ENCODE measurements around the gene BHLHE40. TPM values are rescaled to one million over a fixed set of nuclear protein-coding genes. Genes with fewer than 3 reads are reported as not detected.

Gene BHLHE40
- total RNA-seq, 2 donors from 2014 or later, result 25.2 to 66.0 TPM

GRCh38 chr3:4985330-4986174 is 6.3 kb downstream of the BHLHE40 start:
- H3K36me3 ChIP-seq, result no peaks in the 10 kb centered on the region
- intact Hi-C loops (cut with DNase I), result no loop called here

DNA sequence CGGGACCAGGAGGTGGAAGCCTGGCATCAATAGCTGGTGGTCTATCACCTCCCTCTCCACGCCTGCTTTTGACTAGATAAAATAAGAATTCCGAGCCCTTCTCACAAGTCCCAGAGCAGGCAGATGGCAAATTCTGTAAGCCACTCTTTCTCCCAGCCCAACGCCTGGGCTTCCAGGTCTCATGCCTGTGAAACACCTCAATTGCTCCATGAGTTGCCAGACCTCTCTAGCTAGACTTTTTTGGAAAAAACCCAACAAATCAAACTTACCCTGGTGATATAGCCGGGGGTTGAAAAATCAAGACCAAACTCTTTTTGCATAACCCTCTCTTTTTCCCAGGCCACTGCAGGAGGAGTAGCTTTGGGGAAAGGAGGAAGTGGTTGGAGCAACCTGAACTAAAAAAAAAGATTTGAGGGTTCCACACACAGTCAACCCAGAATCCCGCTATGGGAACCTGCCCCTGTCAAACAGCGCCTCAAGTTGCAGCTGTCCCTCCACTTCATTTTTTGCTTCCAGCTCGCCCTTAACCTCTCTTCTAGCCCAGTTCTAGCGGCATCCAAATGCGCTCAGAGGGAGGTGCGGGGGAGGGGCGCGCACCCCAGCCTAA is 7.0 kb downstream of the BHLHE40 start:
- peak overlapping the region; percentile 95 for H3K27ac ChIP-seq
- TF ChIP-seq, protein P1, sequence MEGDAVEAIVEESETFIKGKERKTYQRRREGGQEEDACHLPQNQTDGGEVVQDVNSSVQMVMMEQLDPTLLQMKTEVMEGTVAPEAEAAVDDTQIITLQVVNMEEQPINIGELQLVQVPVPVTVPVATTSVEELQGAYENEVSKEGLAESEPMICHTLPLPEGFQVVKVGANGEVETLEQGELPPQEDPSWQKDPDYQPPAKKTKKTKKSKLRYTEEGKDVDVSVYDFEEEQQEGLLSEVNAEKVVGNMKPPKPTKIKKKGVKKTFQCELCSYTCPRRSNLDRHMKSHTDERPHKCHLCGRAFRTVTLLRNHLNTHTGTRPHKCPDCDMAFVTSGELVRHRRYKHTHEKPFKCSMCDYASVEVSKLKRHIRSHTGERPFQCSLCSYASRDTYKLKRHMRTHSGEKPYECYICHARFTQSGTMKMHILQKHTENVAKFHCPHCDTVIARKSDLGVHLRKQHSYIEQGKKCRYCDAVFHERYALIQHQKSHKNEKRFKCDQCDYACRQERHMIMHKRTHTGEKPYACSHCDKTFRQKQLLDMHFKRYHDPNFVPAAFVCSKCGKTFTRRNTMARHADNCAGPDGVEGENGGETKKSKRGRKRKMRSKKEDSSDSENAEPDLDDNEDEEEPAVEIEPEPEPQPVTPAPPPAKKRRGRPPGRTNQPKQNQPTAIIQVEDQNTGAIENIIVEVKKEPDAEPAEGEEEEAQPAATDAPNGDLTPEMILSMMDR (IDR thresholded peaks at IDR 0.05), result no peak
- H3K4me1 ChIP-seq, result peaks cover 10% of the 10 kb centered on the region
- peak overlapping the region; percentile 8 for H3K4me3 ChIP-seq
- H3K9me3 ChIP-seq, result no peaks in the 10 kb centered on the region
- intact Hi-C loops (cut with DNase I), result no loop called here
- H3K9ac ChIP-seq (ENCODE audit: low read depth in 2 of 2, low read length in 2 of 2), result peak overlapping the region; percentile 84 to 88
- no peaks in the 10 kb centered on the region for H3K27me3 ChIP-seq
- DNase-seq, result no peak
- no peaks in the 10 kb centered on the region for H3K36me3 ChIP-seq

More at GRCh38 chr3:4985330-4986174, 6.3 kb downstream of the BHLHE40 start:
- H3K4me1 ChIP-seq, result peaks cover 10% of the 10 kb centered on the region
- H3K4me3 ChIP-seq, result no peak overlapping the region
- TF ChIP-seq, protein P1 (IDR thresholded peaks at IDR 0.05), result no peak
- peak overlapping the region; percentile 26 to 88 for H3K9ac ChIP-seq (ENCODE audit: low read depth in 2 of 2, low read length in 2 of 2)
- H3K9me3 ChIP-seq, result no peaks in the 10 kb centered on the region
- no peaks in the 10 kb centered on the region for H3K27me3 ChIP-seq
- peak overlapping the region; percentile 95 for H3K27ac ChIP-seq
- no peak for DNase-seq

- Histone ChIP-seq H3K4me3 (peak overlapping the region; percentile 8), H3K4me1 (peaks cover 10% of the 10 kb centered on the region), H3K9ac (ENCODE audit: low read depth in 2 of 2, low read length in 2 of 2) (peak overlapping the region; percentile 84 to 88), H3K36me3 (no peaks in the 10 kb centered on the region), H3K27ac (peak overlapping the region; percentile 95), H3K9me3 (no peaks in the 10 kb centered on the region), H3K27me3 (no peaks in the 10 kb centered on the region)
- DNase-seq, result peak; percentile 98
- TF ChIP-seq, protein P1 (IDR thresholded peaks at IDR 0.05), result no peak
- intact Hi-C loops (cut with DNase I), result no loop called here
Observed at GRCh38 chr3:4986782-4987537, 7.7 kb downstream of the BHLHE40 start.

- H3K27ac ChIP-seq, result peak overlapping the region; percentile 95
- TF ChIP-seq, protein P1 (IDR thresholded peaks at IDR 0.05), result no peak
- no peaks in the 10 kb centered on the region for H3K27me3 ChIP-seq
- H3K9ac ChIP-seq (ENCODE audit: low read depth in 2 of 2, low read length in 2 of 2), result peak overlapping the region in 1 of 2 donors; percentile 88
- DNase-seq, result no peak
- H3K4me1 ChIP-seq, result peaks cover 10% of the 10 kb centered on the region
- H3K4me3 ChIP-seq, result no peak overlapping the region
- H3K36me3 ChIP-seq, result no peaks in the 10 kb centered on the region
- H3K9me3 ChIP-seq, result no peaks in the 10 kb centered on the region
- intact Hi-C loops (cut with DNase I), result no loop called here
Observed at GRCh38 chr3:4987538-4988296, 8.5 kb downstream of the BHLHE40 start.
